ENCODE results near the gene TUBA4B.

TUBA4B gene

GRCh38 chr2:219252900-219253752, at the start of gene TUBA4B:
Gene TUBA4B (plus strand): TSS chr2:219253243. CDS start chr2:219253408, 165 bp downstream.
- DNase-seq, result no peak

- DNase-seq, result no peak
Observed at GRCh38 chr2:219204425-219205164, 48.4 kb upstream of the TUBA4B start.

GRCh38 chr2:219205165-219205538, 47.9 kb upstream of the TUBA4B start:
- DNase-seq, result no peak

- DNase-seq, result no peak
Observed at GRCh38 chr2:219205981-219206327, 47.1 kb upstream of the TUBA4B start.

GRCh38 chr2:219206328-219207133, 46.5 kb upstream of the TUBA4B start, which contains the start of gene ZFAND2B:
Gene ZFAND2B (plus strand): TSS chr2:219206782. CDS start chr2:219206988, 206 bp downstream.
- DNase-seq, result peak; percentile 90

- DNase-seq, result no peak
Observed at GRCh38 chr2:219207134-219207883, 45.7 kb upstream of the TUBA4B start.

GRCh38 chr2:219207884-219208740, 44.9 kb upstream of the TUBA4B start:
- DNase-seq, result no peak

- DNase-seq, result no peak
Observed at GRCh38 chr2:219209236-219210195, 43.5 kb upstream of the TUBA4B start.

GRCh38 chr2:219210196-219210885, 42.7 kb upstream of the TUBA4B start:
- DNase-seq, result no peak

GRCh38 chr2:219210886-219211362, 42.1 kb upstream of the TUBA4B start:
- no peak for DNase-seq

GRCh38 chr2:219213026-219213415, 40.0 kb upstream of the TUBA4B start:
- DNase-seq, result no peak

- DNase-seq, result no peak
Observed at GRCh38 chr2:219213486-219214071, 39.5 kb upstream of the TUBA4B start.

GRCh38 chr2:219214141-219214540, 38.9 kb upstream of the TUBA4B start:
- DNase-seq, result no peak

GRCh38 chr2:219214786-219215185, 38.3 kb upstream of the TUBA4B start:
- DNase-seq, result no peak

- DNase-seq, result no peak
Observed at GRCh38 chr2:219215871-219216534, 37.0 kb upstream of the TUBA4B start.

GRCh38 chr2:219216535-219216915, 36.5 kb upstream of the TUBA4B start:
- DNase-seq, result no peak

GRCh38 chr2:219218217-219218731, 34.8 kb upstream of the TUBA4B start:
- DNase-seq, result peak; percentile 68
